SK-N-MC (cell line): Measurements from ENCODE around the gene C14orf93.

Source experiments
- EZH2 ChIP-seq: fragments of 200-600 bp; sonication (generic); IDR thresholded peaks from one replicate; pipeline ENCODE4 v1.6.1; 2017; ENCODE audit warnings: antibody characterized with exemption
- FOXP2 ChIP-seq: optimal IDR thresholded peaks from 2 replicates; pipeline ENCODE3; 2011; ENCODE audit warnings: mild to moderate bottlenecking, moderate library complexity; ENCODE audit not compliant: insufficient read depth; ENCODE audit errors: extremely low read length, control extremely low read depth
- POLR2AphosphoS5 ChIP-seq: IDR thresholded peaks from 2 replicates; pipeline ENCODE4 v1.6.1; 2012; ENCODE audit warnings: mild to moderate bottlenecking, low read depth, low read length, borderline replicate concordance

DNA sequence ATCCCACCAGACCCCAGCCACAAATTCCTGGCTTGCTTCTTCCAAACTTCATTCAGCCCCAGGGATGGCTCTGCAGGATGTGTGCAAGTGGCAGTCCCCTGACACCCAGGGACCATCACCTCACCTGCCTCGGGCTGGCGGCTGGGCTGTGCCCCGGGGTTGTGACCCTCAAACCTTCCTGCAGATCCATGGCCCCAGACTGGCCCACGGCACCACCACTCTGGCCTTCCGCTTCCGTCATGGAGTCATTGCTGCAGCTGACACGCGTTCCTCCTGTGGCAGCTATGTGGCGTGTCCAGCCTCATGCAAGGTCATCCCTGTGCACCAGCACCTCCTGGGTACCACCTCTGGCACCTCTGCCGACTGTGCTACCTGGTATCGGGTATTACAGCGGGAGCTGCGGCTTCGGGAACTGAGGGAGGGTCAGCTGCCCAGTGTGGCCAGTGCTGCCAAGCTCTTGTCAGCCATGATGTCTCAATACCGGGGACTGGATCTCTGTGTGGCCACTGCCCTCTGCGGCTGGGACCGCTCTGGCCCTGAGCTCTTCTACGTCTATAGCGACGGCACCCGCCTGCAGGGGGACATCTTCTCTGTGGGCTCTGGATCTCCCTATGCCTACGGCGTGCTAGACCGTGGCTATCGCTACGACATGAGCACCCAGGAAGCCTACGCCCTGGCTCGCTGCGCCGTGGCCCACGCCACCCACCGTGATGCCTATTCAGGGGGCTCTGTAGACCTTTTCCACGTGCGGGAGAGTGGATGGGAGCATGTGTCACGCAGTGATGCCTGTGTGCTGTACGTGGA lies 32.4 kb upstream of the C14orf93 start, which contains the start of gene PSMB11:
- TF ChIP-seq POLR2AphosphoS5 (no peak), EZH2 (no peak), FOXP2 (no peak)
